ENCODE measurements around the gene KCNK7. TPM values are rescaled to one million over a fixed set of nuclear protein-coding genes. Genes with fewer than 3 reads are reported as not detected.

The KCNK7 gene
- total RNA-seq, 1 donor, result not detected

- H3K4me3 ChIP-seq (ENCODE audit: low read depth, low read length), result peak overlapping the region; percentile 66
- TF ChIP-seq CTCF (IDR thresholded peaks at IDR 0.05; ENCODE audit: insufficient read depth, low read depth, low read length), result no peak
- DNase-seq (ENCODE audit: low read depth), result peak; percentile 32
These were observed 38.2 kb downstream of the KCNK7 start for GRCh38 chr11:65557280-65558001.

GRCh38 chr11:65556470-65557279, 38.9 kb downstream of the KCNK7 start:
- no peak for TF ChIP-seq CTCF (IDR thresholded peaks at IDR 0.05; ENCODE audit: insufficient read depth, low read depth, low read length)
- DNase-seq (ENCODE audit: low read depth), result no peak
- H3K4me3 ChIP-seq (ENCODE audit: low read depth, low read length), result peak overlapping the region; percentile 66

GRCh38 chr11:65555693-65556231, 39.8 kb downstream of the KCNK7 start:
- no peak overlapping the region for H3K4me3 ChIP-seq (ENCODE audit: low read depth, low read length)
- no peak for TF ChIP-seq CTCF (IDR thresholded peaks at IDR 0.05; ENCODE audit: insufficient read depth, low read depth, low read length)
- peak; percentile 80 for DNase-seq (ENCODE audit: low read depth)

- TF ChIP-seq CTCF (IDR thresholded peaks at IDR 0.05; ENCODE audit: insufficient read depth, low read depth, low read length), result no peak
- H3K4me3 ChIP-seq (ENCODE audit: low read depth, low read length), result no peak overlapping the region
- no peak for DNase-seq (ENCODE audit: low read depth)
These were observed 40.7 kb downstream of the KCNK7 start for GRCh38 chr11:65554842-65555430.

- no peak for TF ChIP-seq CTCF (IDR thresholded peaks at IDR 0.05; ENCODE audit: insufficient read depth, low read depth, low read length)
- no peak overlapping the region for H3K4me3 ChIP-seq (ENCODE audit: low read depth, low read length)
- no peak for DNase-seq (ENCODE audit: low read depth)
These were observed 41.4 kb downstream of the KCNK7 start for GRCh38 chr11:65554057-65554818.

GRCh38 chr11:65553301-65554001, 42.1 kb downstream of the KCNK7 start:
- no peak overlapping the region for H3K4me3 ChIP-seq (ENCODE audit: low read depth, low read length)
- TF ChIP-seq CTCF (IDR thresholded peaks at IDR 0.05; ENCODE audit: insufficient read depth, low read depth, low read length), result no peak
- no peak for DNase-seq (ENCODE audit: low read depth)
